ENCODE measurements around the gene MRPS10. TPM values are rescaled to one million over a fixed set of nuclear protein-coding genes. Genes with fewer than 3 reads are reported as not detected.

MRPS10 gene
- total RNA-seq, 4 donors from 2014 or later: 7.6 to 52.8 (median 22.2) TPM

DNA sequence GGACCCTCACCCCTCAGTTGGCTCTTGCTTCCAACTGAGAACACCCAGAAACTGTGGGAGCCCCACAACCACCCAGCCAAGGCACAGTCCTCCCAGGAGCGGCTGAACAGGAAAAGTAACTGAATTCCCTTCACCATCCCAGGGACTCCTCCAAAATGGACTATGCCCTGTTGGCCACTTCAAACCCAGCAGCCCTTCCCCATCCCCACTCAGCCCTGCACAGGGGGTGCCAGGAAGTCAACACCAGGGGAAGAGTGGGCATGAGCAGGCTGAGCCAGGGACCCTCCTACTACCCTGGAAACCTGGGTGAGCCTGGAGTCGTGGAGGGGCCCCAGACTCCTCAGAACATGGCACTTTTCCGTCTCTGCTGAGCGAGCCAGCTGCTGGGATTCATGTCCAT is 33.2 kb downstream of the MRPS10 start:
- TF ChIP-seq CTCF (IDR thresholded peaks at IDR 0.05) (no peak), POLR2A (IDR thresholded peaks at IDR 0.05) (no peak)
- intact Hi-C loops (cut with DNase I; ENCODE audit: low total_unique reads): no loop called here
- no peaks in the 10 kb centered on the region for H3K27me3 ChIP-seq
- no peak for DNase-seq
- no peak overlapping the region for H3K27ac ChIP-seq
- no peaks in the 10 kb centered on the region for H3K36me3 ChIP-seq
- H3K4me3 ChIP-seq: no peak overlapping the region
- no peaks in the 10 kb centered on the region for H3K4me1 ChIP-seq
- no peaks in the 10 kb centered on the region for H3K9me3 ChIP-seq

DNA sequence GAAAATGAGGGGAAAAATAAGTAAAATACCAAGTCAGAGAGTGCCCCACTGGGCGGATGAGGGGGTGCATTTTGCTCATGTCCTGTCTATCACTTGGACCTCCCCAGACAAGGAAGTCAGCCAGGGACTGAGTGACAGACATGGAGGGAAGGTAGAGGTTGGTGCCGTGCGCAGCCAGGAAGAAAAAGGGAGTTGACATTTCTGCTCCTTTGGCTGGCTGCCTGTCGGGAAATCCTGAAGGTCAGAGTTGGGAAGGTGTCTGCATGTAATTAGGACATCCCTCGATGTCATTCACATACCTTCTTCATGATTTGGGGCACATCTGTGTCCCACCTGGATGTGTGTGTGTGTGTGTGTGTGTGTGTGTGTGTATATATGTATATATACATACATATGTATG is 35.6 kb downstream of the MRPS10 start:
- DNase-seq: no peak
- no peaks in the 10 kb centered on the region for H3K9me3 ChIP-seq
- no peaks in the 10 kb centered on the region for H3K27me3 ChIP-seq
- H3K36me3 ChIP-seq: no peaks in the 10 kb centered on the region
- intact Hi-C loops (cut with DNase I; ENCODE audit: low total_unique reads): no loop called here
- H3K4me1 ChIP-seq: no peaks in the 10 kb centered on the region
- TF ChIP-seq POLR2A (IDR thresholded peaks at IDR 0.05) (no peak), CTCF (IDR thresholded peaks at IDR 0.05) (no peak)
- no peak overlapping the region for H3K27ac ChIP-seq
- no peak overlapping the region for H3K4me3 ChIP-seq

DNA sequence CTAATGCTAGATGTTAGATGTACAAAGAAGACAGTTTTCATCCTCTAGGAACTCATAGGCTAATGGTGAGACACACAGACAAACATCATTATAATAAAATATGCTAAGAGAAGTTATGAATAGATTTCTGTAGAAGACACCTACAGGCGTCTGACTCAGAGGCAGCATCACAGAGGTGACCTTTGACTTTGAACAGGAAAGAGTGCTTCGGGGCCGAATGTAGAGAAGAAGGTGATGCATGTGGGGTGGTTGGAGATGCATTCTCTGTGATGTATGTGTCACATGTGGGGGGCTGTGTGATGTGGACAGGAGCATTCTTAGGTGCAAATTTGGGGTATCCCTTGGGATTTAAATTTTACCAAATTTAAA is 37.7 kb downstream of the MRPS10 start:
- no peak for DNase-seq
- intact Hi-C loops (cut with DNase I; ENCODE audit: low total_unique reads): no loop called here
- no peak overlapping the region for H3K27ac ChIP-seq
- H3K27me3 ChIP-seq: no peaks in the 10 kb centered on the region
- no peaks in the 10 kb centered on the region for H3K9me3 ChIP-seq
- TF ChIP-seq POLR2A (IDR thresholded peaks at IDR 0.05): no peak
- H3K4me3 ChIP-seq: no peak overlapping the region
- no peaks in the 10 kb centered on the region for H3K4me1 ChIP-seq
- no peaks in the 10 kb centered on the region for H3K36me3 ChIP-seq

GRCh38 chr6:42179261-42179944 is 38.3 kb downstream of the MRPS10 start:
- intact Hi-C loops (cut with DNase I; ENCODE audit: low total_unique reads): no loop called here
- no peak overlapping the region for H3K4me3 ChIP-seq

DNA sequence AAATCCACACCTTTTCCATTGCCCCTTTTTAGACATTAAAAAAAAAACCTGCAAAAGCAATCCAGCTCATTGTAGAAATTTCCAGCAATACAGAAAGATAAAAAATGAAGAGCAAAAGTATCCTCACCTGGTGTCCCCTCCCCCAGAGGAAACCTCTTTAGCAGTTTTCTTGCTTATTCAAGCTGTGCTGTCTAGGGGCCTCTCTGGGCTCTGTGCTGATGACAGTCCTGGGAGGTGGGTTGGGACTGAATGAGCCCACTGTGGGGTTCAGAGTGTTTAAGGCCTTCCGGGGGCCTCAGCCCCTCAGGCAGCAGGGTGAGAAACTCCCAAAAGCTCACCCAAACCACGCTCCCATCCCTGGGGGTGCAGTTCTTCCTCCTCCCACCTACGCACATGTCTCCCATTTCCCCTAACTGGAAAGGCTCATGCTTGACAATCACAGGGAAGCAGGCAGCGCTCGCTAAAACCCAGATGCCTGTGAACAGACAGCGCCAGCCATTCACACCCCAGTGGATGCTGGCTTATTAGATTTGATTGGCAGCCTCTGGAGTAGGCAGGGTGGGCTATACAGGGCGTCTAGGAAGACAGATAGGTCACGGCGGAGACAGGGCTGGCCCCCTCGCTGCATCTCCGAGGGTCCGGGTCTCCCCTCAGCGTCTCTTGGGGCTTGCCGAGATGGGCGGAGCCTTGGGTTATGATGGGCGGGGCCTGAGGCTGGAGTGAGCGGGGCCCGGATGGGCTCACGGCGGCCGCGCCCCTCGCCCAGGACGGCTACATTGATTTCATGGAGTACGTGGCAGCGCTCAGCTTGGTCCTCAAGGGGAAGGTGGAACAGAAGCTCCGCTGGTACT is 39.9 kb downstream of the MRPS10 start:
- no peaks in the 10 kb centered on the region for H3K27me3 ChIP-seq
- no peak for TF ChIP-seq CTCF (IDR thresholded peaks at IDR 0.05)
- TF ChIP-seq POLR2A (IDR thresholded peaks at IDR 0.05): no peak
- DNase-seq: no peak
- H3K27ac ChIP-seq: no peak overlapping the region
- no peaks in the 10 kb centered on the region for H3K9me3 ChIP-seq
- H3K4me1 ChIP-seq: no peaks in the 10 kb centered on the region
- intact Hi-C loops (cut with DNase I; ENCODE audit: low total_unique reads): no loop called here
- H3K4me3 ChIP-seq: no peak overlapping the region
- no peaks in the 10 kb centered on the region for H3K36me3 ChIP-seq

More at GRCh38 chr6:42179261-42179944, 38.3 kb downstream of the MRPS10 start:
- H3K27ac ChIP-seq: no peak overlapping the region
- no peak for TF ChIP-seq CTCF (IDR thresholded peaks at IDR 0.05)
- TF ChIP-seq POLR2A (IDR thresholded peaks at IDR 0.05): no peak
- no peaks in the 10 kb centered on the region for H3K4me1 ChIP-seq
- no peaks in the 10 kb centered on the region for H3K27me3 ChIP-seq
- no peak for DNase-seq
- no peaks in the 10 kb centered on the region for H3K9me3 ChIP-seq
- H3K36me3 ChIP-seq: no peaks in the 10 kb centered on the region

Data from uterus (tissue), 4 donors.